ENCODE data around the gene CNTN1.

DNA sequence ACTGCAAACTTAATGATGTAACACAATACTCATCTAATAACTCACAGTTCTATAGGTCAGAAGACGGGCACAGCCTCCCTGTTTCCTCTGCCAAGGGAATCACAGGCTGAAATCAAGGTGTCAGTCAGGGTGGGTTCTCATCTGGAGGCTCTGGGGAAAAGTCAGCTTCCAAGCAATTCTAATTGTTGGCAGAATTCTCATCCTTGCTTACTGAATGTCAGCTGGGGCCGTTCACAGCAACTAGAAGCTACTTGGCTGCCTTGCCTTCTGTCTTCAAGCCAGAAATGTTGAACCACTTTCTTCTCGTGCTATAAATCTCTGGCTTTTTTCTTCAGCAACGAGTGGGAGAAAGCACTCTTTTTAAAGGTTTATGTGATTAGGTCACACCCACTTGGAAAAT is 415.8 kb downstream of the CNTN1 start:
- TF ChIP-seq, protein P1, sequence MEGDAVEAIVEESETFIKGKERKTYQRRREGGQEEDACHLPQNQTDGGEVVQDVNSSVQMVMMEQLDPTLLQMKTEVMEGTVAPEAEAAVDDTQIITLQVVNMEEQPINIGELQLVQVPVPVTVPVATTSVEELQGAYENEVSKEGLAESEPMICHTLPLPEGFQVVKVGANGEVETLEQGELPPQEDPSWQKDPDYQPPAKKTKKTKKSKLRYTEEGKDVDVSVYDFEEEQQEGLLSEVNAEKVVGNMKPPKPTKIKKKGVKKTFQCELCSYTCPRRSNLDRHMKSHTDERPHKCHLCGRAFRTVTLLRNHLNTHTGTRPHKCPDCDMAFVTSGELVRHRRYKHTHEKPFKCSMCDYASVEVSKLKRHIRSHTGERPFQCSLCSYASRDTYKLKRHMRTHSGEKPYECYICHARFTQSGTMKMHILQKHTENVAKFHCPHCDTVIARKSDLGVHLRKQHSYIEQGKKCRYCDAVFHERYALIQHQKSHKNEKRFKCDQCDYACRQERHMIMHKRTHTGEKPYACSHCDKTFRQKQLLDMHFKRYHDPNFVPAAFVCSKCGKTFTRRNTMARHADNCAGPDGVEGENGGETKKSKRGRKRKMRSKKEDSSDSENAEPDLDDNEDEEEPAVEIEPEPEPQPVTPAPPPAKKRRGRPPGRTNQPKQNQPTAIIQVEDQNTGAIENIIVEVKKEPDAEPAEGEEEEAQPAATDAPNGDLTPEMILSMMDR (IDR thresholded peaks at IDR 0.05 in 8 of 11, conservative IDR thresholded peaks at IDR 0.05 in 3 of 11), result no peak
- TF ChIP-seq POLR2AphosphoS5 (IDR thresholded peaks at IDR 0.05) (no peak), POLR2A (IDR thresholded peaks at IDR 0.05) (no peak)
